HG02623 (cell line): Measurements from ENCODE around the gene RAD51B.
A peak's percentile ranks its signal among the peaks of the same experiment; 100 is the strongest.

Experiments used
- ATAC-seq: cut with Tn5 transposase; IDR thresholded peaks from one replicate; pipeline ENCODE4 v1.9.1; 2021; ENCODE audit warnings: moderate library complexity; ENCODE audit not compliant: unreplicated experiment

RAD51B gene

GRCh38 chr14:68226523-68226922, 406.9 kb downstream of the RAD51B start:
- no peak for ATAC-seq

- ATAC-seq, result no peak
Observed at GRCh38 chr14:68228656-68229055, 409.1 kb downstream of the RAD51B start.

- ATAC-seq, result no peak
Observed at GRCh38 chr14:68229423-68230100, 410.0 kb downstream of the RAD51B start.

GRCh38 chr14:68230202-68230949, 410.8 kb downstream of the RAD51B start:
- no peak for ATAC-seq

- ATAC-seq, result no peak
Observed at GRCh38 chr14:68230950-68231717, 411.6 kb downstream of the RAD51B start.

GRCh38 chr14:68231898-68232297, 412.3 kb downstream of the RAD51B start:
- no peak for ATAC-seq

GRCh38 chr14:68232300-68233055, 412.9 kb downstream of the RAD51B start:
- peak; percentile 66 for ATAC-seq

- no peak for ATAC-seq
Observed at GRCh38 chr14:68233101-68233784, 413.7 kb downstream of the RAD51B start.

- ATAC-seq, result no peak
Observed at GRCh38 chr14:68234101-68234905, 414.7 kb downstream of the RAD51B start.

GRCh38 chr14:68235011-68235410, 415.4 kb downstream of the RAD51B start:
- ATAC-seq, result no peak

GRCh38 chr14:68236582-68237458, 417.2 kb downstream of the RAD51B start:
- ATAC-seq, result no peak

GRCh38 chr14:68238551-68238950, 419.0 kb downstream of the RAD51B start:
- ATAC-seq, result no peak

GRCh38 chr14:68238976-68239375, 419.4 kb downstream of the RAD51B start:
- no peak for ATAC-seq

GRCh38 chr14:68239988-68240771, 420.6 kb downstream of the RAD51B start:
- ATAC-seq, result no peak

- no peak for ATAC-seq
Observed at GRCh38 chr14:68241862-68242487, 422.4 kb downstream of the RAD51B start.

- no peak for ATAC-seq
Observed at GRCh38 chr14:68243450-68244010, 424.0 kb downstream of the RAD51B start.
